GM10248 (cell line): ENCODE data around the gene DDIAS.

Experiments
- CTCF ChIA-PET: fragments of 300-600 bp; sonication (Branson Sonifier 250); formaldehyde crosslinking; extraction: SDS; loops from one replicate; lab custom pipeline; 2021; ENCODE audit warnings: antibody characterized with exemption; lab: Yijun Ruan, JAX
- POLR2A ChIA-PET: fragments of 350-650 bp; sonication (Branson Sonifier 250); formaldehyde crosslinking; extraction: SDS; loops from one replicate; lab custom pipeline; 2020; ENCODE audit warnings: antibody characterized with exemption; lab: Yijun Ruan, JAX
- DNase-seq: peaks from one replicate; pipeline ENCODE4 v3.0.0; 2012; ENCODE audit errors: extremely low spot score
- CTCF ChIP-seq: IDR thresholded peaks from 2 replicates; pipeline ENCODE4 v1.5.1; 2012; ENCODE audit warnings: mild to moderate bottlenecking, low read depth; ENCODE audit errors: extremely low read depth, missing control alignments, control extremely low read depth

The DDIAS gene

GRCh38 chr11:82896183-82896582 lies 5.4 kb upstream of the DDIAS start:
- ChIA-PET CTCF (interaction anchor here (0.8 to 1.8 kb wide), 4 partner anchors 29 to 396 kb away, joined by 3 to 9 read pairs (median 5); no protein-coding TSS in a partner anchor), POLR2A (no interaction called here)
- DNase-seq, result no peak
- no peak for TF ChIP-seq CTCF

- no peak for DNase-seq
- ChIA-PET CTCF (interaction anchor here (1.3 kb wide), 1 partner anchor 29 kb away, joined by 3 read pairs; no protein-coding TSS in a partner anchor), POLR2A (no interaction called here)
- TF ChIP-seq CTCF, result no peak
Measured at GRCh38 chr11:82898241-82898640, 3.3 kb upstream of the DDIAS start.

- no peak for TF ChIP-seq CTCF
- no peak for DNase-seq
- POLR2A ChIA-PET, result no interaction called here
- CTCF ChIA-PET, result interaction anchor here (1.2 to 3.0 kb wide), 5 partner anchors 24 to 351 kb away, joined by 3 to 18 read pairs (median 5); no protein-coding TSS in a partner anchor
Measured at GRCh38 chr11:82899186-82899820, 2.2 kb upstream of the DDIAS start.

GRCh38 chr11:82899957-82900276 lies 1.6 kb upstream of the DDIAS start:
- TF ChIP-seq CTCF, result no peak
- DNase-seq, result no peak
- ChIA-PET POLR2A (interaction anchor here (0.7 to 1.0 kb wide), 2 partner anchors 63 to 294 kb away, joined by 4 to 6 read pairs; partner anchors contain the start of gene ANKRD42), CTCF (interaction anchor here (0.7 to 3.0 kb wide), 11 partner anchors 8 to 922 kb away, joined by 3 to 18 read pairs (median 4); no protein-coding TSS in a partner anchor)

DNA sequence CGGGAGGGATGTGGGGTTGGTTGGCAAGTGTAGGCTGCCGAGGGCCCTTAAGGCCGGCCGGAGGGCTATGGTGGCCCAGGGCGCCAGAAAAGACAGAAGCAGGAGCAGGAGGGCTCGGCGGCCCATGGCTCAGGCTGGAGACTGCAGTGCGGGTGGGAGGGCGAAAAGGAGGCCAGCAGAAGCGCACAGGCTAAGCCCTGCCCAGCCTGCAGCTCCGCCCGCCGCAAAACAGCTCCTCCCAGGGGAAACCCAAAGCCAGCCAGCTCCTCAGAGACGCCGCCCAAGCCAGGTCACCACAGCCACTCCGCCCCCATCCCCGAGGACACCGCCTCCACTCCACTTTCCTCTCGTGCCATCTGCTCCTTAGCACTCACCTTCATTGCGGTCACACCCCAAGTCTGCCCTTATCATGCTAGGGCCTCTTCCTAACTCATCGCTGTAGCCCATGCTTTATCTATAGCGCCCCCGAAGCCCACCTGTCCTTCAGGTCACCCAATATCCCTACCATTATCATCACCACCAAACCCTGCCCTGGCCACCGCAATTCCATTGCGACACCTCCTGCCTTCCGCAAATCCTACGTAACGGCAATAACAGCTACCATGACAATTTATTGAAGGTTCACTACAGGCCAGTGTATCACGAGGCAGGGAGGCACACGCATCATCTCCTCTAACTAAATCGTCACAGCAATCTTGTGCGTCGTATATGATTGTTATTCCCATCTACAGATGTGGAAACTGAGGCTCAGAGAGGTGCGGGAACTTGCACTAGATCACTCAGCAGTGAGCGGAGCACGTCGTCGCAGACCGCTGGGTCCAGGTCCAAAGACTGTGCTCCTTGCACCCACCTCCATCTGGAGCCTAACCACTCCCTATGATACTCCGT lies 1.0 kb upstream of the DDIAS start, which contains the start of gene PRCP:
Gene PRCP (minus strand): TSS at position 154 of the 888 bp plus-strand sequence. CDS start 28 bp downstream, at position 126.
- DNase-seq, result peak; percentile 94
- CTCF ChIA-PET, result interaction anchor here (0.7 to 3.0 kb wide), 15 partner anchors 8 to 921 kb away, joined by 3 to 18 read pairs (median 4); no protein-coding TSS in a partner anchor
- no peak for TF ChIP-seq CTCF
- POLR2A ChIA-PET, result interaction anchor here (0.7 to 1.6 kb wide), 6 partner anchors 10 to 293 kb away, joined by 3 to 6 read pairs (median 4); partner anchors contain the start of genes ANKRD42 and PCF11

- ChIA-PET CTCF (interaction anchor here (0.8 to 3.0 kb wide), 11 partner anchors 10 to 914 kb away, joined by 3 to 18 read pairs (median 3); no protein-coding TSS in a partner anchor), POLR2A (interaction anchor here (0.6 to 1.6 kb wide), 4 partner anchors 9 to 255 kb away, joined by 3 to 6 read pairs (median 4); partner anchors contain the start of gene PCF11)
- no peak for TF ChIP-seq CTCF
- DNase-seq, result no peak
Measured at GRCh38 chr11:82901922-82902485, 468 bp downstream of the DDIAS start.
